ENCODE measurements around the gene INS.
A peak's percentile ranks its signal among the peaks of the same experiment; 100 is the strongest.

DNA sequence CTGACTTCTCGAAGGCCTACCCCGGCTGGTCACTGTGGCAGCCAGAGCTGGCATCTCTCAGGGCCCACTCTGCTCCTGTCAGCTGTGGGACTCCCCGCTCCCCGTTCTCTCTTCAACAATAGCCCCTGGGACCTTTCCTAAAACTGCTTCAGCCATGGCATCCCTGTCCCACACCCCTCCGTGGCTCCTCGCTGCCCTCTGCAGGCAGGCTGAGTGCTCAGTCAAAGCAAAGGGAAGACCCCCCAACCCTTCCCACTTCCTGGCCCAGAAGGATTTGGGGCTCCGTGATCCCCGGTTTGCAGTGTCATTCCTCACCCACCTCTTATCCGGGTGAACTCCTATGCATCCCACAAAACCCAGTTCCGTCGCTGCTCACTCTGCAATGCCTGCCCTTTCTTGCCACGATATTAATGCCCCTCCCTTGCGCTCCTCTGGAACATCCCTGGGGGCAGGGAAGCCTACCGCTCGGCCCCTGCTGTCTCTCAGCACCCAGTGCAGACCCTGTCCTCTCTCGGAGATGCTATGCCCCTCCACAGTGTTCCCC, 12.2 kb upstream of the INS start:
- TF ChIP-seq, protein P1, sequence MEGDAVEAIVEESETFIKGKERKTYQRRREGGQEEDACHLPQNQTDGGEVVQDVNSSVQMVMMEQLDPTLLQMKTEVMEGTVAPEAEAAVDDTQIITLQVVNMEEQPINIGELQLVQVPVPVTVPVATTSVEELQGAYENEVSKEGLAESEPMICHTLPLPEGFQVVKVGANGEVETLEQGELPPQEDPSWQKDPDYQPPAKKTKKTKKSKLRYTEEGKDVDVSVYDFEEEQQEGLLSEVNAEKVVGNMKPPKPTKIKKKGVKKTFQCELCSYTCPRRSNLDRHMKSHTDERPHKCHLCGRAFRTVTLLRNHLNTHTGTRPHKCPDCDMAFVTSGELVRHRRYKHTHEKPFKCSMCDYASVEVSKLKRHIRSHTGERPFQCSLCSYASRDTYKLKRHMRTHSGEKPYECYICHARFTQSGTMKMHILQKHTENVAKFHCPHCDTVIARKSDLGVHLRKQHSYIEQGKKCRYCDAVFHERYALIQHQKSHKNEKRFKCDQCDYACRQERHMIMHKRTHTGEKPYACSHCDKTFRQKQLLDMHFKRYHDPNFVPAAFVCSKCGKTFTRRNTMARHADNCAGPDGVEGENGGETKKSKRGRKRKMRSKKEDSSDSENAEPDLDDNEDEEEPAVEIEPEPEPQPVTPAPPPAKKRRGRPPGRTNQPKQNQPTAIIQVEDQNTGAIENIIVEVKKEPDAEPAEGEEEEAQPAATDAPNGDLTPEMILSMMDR (IDR thresholded peaks at IDR 0.05; ENCODE audit: low read depth, low read length, missing input control), result peak; percentile 11
- TF ChIP-seq GABPA (IDR thresholded peaks at IDR 0.05 in 1 of 2, conservative IDR thresholded peaks at IDR 0.05 in 1 of 2) (no peak), YY1 (IDR thresholded peaks at IDR 0.05) (no peak), RAD21 (IDR thresholded peaks at IDR 0.05) (no peak), TAF1 (conservative IDR thresholded peaks at IDR 0.05) (no peak), JUND (IDR thresholded peaks at IDR 0.05) (no peak), SP1 (IDR thresholded peaks at IDR 0.05) (no peak), EGR1 (IDR thresholded peaks at IDR 0.05; ENCODE audit: low read depth in 2 of 2) (no peak)
- TF ChIP-seq, protein P2, sequence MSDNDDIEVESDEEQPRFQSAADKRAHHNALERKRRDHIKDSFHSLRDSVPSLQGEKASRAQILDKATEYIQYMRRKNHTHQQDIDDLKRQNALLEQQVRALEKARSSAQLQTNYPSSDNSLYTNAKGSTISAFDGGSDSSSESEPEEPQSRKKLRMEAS (IDR thresholded peaks at IDR 0.05), result no peak
- TF ChIP-seq, protein P3, sequence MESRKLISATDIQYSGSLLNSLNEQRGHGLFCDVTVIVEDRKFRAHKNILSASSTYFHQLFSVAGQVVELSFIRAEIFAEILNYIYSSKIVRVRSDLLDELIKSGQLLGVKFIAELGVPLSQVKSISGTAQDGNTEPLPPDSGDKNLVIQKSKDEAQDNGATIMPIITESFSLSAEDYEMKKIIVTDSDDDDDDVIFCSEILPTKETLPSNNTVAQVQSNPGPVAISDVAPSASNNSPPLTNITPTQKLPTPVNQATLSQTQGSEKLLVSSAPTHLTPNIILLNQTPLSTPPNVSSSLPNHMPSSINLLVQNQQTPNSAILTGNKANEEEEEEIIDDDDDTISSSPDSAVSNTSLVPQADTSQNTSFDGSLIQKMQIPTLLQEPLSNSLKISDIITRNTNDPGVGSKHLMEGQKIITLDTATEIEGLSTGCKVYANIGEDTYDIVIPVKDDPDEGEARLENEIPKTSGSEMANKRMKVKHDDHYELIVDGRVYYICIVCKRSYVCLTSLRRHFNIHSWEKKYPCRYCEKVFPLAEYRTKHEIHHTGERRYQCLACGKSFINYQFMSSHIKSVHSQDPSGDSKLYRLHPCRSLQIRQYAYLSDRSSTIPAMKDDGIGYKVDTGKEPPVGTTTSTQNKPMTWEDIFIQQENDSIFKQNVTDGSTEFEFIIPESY (IDR thresholded peaks at IDR 0.05), result no peak

Measured in liver (tissue), 3 donors.